HG03342 (cell line): Measurements from ENCODE around the gene NPEPPS.
"Not testable (repeated sequence)": the region's sequence is repeated elsewhere in the genome, so short reads cannot be mapped to it uniquely, and the experiment has no call there.

Experiments
- ATAC-seq: cut with Tn5 transposase; IDR thresholded peaks from one replicate; pipeline ENCODE4 v1.9.1; 2021; ENCODE audit warnings: mild to moderate bottlenecking, moderate library complexity; ENCODE audit not compliant: unreplicated experiment

The NPEPPS gene

GRCh38 chr17:47530557-47531232 is at the start of gene NPEPPS:
Gene NPEPPS (plus strand): TSS chr17:47531108. CDS start chr17:47531301, 193 bp downstream.
- ATAC-seq = peak; percentile 73

GRCh38 chr17:47491841-47492212 is 39.1 kb upstream of the NPEPPS start:
- ATAC-seq = not testable (repeated sequence)

- ATAC-seq = not testable (repeated sequence)
Measured at GRCh38 chr17:47499074-47499473, 31.8 kb upstream of the NPEPPS start.

GRCh38 chr17:47499494-47499893 is 31.4 kb upstream of the NPEPPS start:
- not testable (repeated sequence) for ATAC-seq

- ATAC-seq = not testable (repeated sequence)
Measured at GRCh38 chr17:47500620-47501019, 30.3 kb upstream of the NPEPPS start.

- ATAC-seq = peak; percentile 75
Measured at GRCh38 chr17:47502122-47502731, 28.7 kb upstream of the NPEPPS start.

- not testable (repeated sequence) for ATAC-seq
Measured at GRCh38 chr17:47502776-47503455, 28.0 kb upstream of the NPEPPS start.

- ATAC-seq = not testable (repeated sequence)
Measured at GRCh38 chr17:47511701-47512146, 19.2 kb upstream of the NPEPPS start.

- ATAC-seq = not testable (repeated sequence)
Measured at GRCh38 chr17:47513301-47513700, 17.6 kb upstream of the NPEPPS start.

GRCh38 chr17:47518880-47519279 is 12.0 kb upstream of the NPEPPS start:
- not testable (repeated sequence) for ATAC-seq

- not testable (repeated sequence) for ATAC-seq
Measured at GRCh38 chr17:47519365-47519764, 11.5 kb upstream of the NPEPPS start.

- not testable (repeated sequence) for ATAC-seq
Measured at GRCh38 chr17:47520279-47520678, 10.6 kb upstream of the NPEPPS start.

GRCh38 chr17:47521434-47521833 is 9.5 kb upstream of the NPEPPS start:
- ATAC-seq = not testable (repeated sequence)

- ATAC-seq = not testable (repeated sequence)
Measured at GRCh38 chr17:47522341-47522740, 8.6 kb upstream of the NPEPPS start.

GRCh38 chr17:47531233-47531820 is 419 bp downstream of the NPEPPS start:
- ATAC-seq = peak; percentile 47

- ATAC-seq = not testable (repeated sequence)
Measured at GRCh38 chr17:47539085-47539484, 8.2 kb downstream of the NPEPPS start.

- not testable (repeated sequence) for ATAC-seq
Measured at GRCh38 chr17:47541676-47542075, 10.8 kb downstream of the NPEPPS start.

GRCh38 chr17:47544327-47544726 is 13.4 kb downstream of the NPEPPS start:
- not testable (repeated sequence) for ATAC-seq

GRCh38 chr17:47554733-47555132 is 23.8 kb downstream of the NPEPPS start:
- ATAC-seq = not testable (repeated sequence)

GRCh38 chr17:47556108-47556507 is 25.2 kb downstream of the NPEPPS start:
- not testable (repeated sequence) for ATAC-seq

GRCh38 chr17:47560517-47561043 is 29.7 kb downstream of the NPEPPS start:
- ATAC-seq = not testable (repeated sequence)
